Measurements from ENCODE around the gene SLAMF9.

SLAMF9 gene

DNA sequence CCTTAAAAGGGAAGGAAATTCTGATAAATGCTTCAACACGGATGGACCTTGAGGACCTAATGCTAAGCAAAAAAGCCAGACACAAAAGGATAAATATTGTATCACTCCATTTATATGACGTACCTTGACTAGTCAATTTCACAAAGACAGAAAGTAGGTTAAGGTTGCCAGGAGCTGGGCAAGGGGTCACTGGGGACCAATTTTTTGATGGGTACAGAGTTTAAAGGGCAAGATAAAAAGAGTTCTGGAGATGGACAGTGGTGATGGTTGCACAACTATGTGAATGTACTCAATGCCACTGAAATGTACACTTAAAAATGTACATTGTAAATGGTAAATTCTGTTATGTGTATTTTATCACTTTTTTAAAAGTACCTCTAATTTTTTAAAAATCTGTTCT lies 32.1 kb upstream of the SLAMF9 start:
- TF ChIP-seq, protein P1, sequence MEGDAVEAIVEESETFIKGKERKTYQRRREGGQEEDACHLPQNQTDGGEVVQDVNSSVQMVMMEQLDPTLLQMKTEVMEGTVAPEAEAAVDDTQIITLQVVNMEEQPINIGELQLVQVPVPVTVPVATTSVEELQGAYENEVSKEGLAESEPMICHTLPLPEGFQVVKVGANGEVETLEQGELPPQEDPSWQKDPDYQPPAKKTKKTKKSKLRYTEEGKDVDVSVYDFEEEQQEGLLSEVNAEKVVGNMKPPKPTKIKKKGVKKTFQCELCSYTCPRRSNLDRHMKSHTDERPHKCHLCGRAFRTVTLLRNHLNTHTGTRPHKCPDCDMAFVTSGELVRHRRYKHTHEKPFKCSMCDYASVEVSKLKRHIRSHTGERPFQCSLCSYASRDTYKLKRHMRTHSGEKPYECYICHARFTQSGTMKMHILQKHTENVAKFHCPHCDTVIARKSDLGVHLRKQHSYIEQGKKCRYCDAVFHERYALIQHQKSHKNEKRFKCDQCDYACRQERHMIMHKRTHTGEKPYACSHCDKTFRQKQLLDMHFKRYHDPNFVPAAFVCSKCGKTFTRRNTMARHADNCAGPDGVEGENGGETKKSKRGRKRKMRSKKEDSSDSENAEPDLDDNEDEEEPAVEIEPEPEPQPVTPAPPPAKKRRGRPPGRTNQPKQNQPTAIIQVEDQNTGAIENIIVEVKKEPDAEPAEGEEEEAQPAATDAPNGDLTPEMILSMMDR (IDR thresholded peaks at IDR 0.05; ENCODE audit: low read depth, low read length, missing control alignments): no peak
- H3K4me3 ChIP-seq (ENCODE audit: low read depth, low read length): no peak overlapping the region
- DNase-seq (ENCODE audit: low read depth): no peak

DNA sequence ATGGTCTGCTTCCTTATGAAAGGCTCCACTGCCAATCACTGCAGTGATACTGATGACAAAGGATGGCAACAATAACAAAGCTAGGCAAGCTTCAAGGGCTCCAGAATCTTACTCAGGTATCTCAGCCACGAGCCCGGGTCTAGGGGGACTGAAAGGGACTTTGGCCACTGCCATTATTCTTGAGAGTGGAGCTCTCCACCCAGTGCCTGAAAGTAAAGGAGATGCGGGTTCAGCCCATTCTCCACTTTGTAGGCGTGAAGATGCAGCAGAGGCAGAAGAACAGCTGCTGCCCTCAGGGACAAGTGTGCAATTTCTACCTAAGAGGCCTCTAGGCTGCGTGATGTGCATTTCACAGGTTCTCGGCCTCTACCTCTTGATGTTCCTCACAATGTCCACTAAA lies 31.4 kb upstream of the SLAMF9 start:
- H3K4me3 ChIP-seq (ENCODE audit: low read depth, low read length): no peak overlapping the region
- TF ChIP-seq, protein P1 (IDR thresholded peaks at IDR 0.05; ENCODE audit: low read depth, low read length, missing control alignments): no peak
- no peak for DNase-seq (ENCODE audit: low read depth)

DNA sequence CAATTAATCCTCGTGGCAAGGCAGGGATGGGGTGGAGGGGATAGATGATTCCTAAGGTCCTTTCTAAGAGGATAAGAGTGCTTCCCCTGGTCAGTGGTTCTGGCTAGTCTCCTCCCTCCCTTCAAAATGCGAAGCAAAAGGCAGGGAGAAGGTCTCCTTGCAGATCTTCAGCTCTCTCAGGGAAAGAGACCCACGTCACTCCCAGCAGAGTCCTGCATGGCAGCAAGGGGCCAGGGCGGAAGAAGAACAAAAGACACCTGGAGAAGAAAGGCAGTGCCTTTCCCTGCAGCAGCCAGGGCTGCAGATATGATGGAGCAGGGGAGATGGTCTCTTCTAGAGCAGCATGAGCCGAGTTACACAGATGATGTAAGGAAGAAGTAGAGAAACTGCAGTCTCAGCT lies 29.6 kb upstream of the SLAMF9 start:
- no peak overlapping the region for H3K4me3 ChIP-seq (ENCODE audit: low read depth, low read length)
- TF ChIP-seq, protein P1 (IDR thresholded peaks at IDR 0.05; ENCODE audit: low read depth, low read length, missing control alignments): no peak
- no peak for DNase-seq (ENCODE audit: low read depth)

DNA sequence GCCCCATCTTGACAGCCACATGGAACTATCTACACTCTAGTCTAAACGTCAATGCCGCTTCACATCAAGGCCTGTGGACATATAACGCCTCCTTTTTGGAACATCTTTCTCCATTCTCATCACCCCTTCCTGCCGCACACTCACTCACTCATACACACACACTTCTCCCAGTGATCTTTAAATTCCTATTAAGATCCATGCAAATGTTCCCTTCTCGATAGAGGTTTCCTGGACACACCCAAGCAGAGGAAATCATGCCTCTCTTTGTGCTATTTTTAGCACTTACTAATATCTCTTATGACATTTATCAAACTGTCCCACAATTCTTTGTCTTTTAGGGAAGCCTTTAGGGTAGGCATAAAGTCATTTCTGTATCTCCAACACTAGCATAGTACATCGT lies 28.2 kb upstream of the SLAMF9 start:
- DNase-seq (ENCODE audit: low read depth): no peak
- TF ChIP-seq, protein P1 (IDR thresholded peaks at IDR 0.05; ENCODE audit: low read depth, low read length, missing control alignments): no peak
- H3K4me3 ChIP-seq (ENCODE audit: low read depth, low read length): no peak overlapping the region

DNA sequence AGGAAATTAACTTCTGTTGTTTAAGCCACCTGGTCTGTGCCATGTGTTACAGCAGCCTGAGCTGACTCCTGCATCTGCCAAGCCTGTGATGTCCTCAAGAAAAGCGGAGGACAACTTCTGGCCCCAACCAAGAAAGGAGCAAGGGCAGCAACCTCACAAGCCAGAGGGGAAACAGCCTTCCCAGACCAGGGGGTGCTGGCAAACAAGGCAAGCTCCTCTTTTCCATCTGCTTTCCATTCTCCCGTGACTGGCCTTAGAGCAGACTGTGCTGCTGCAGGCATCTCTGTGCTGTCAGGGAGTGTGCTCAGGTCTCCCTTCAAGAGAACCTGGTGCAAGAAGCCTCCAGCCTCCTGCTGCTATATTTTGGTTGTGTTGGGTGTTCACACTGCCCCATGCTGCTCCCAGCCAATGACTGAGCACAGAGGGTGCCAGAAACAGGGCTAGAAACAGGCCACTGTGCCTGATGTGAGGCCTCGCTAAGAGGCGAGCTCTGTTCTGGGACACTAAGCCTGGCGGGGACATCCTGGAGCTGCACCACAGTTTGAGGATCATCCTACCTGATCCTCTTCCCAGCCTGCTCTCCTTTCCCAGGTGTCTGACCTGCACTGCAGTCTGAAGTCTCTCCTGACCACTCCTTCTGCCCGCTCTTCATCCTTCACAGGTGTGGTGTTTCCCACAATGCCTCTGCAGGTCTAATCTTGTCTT lies 27.5 kb upstream of the SLAMF9 start:
- no peak for DNase-seq (ENCODE audit: low read depth)
- TF ChIP-seq, protein P1 (IDR thresholded peaks at IDR 0.05; ENCODE audit: low read depth, low read length, missing control alignments): no peak
- H3K4me3 ChIP-seq (ENCODE audit: low read depth, low read length): no peak overlapping the region

DNA sequence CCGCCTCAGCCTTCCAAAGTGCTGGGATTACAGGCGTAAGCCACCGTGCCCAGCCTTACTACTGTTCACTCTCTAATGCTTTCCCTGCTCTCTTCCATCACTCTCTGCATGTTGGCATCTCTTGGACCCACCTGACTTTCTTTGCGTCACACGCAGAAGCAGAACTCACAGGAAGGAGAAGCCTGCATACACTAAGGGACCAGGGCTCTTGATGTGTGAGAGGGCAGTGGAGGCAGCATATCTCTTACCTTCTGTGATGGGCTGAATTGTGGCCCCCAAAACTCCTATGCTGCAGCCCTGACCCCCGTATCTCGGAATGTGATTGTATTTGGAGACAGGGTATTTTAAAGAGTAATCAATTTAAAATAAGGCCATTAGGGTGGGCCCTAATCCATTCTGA lies 26.7 kb upstream of the SLAMF9 start:
- TF ChIP-seq, protein P1 (IDR thresholded peaks at IDR 0.05; ENCODE audit: low read depth, low read length, missing control alignments): no peak
- DNase-seq (ENCODE audit: low read depth): no peak
- H3K4me3 ChIP-seq (ENCODE audit: low read depth, low read length): no peak overlapping the region

DNA sequence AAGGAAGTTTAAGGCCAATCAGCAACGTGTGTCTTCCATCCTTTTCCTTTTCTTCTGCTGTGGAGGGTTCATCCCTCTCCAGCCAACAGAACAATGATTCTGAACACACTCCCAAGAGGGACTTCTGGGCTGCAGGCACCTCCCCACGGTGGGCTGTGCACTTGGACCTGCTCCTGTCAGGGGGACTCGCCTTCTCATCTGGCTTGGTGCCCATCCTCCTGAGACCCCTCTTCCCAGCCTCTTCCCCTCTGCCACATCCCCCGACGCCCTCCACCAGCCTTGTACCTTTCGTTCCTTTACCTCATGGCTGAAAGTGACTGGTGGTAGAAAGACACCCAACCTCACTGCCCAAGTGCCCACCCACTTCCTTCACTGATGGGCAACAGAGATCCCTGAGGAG lies 26.0 kb upstream of the SLAMF9 start:
- DNase-seq (ENCODE audit: low read depth): no peak
- H3K4me3 ChIP-seq (ENCODE audit: low read depth, low read length): no peak overlapping the region

More for the DNA sequence above, 26.0 kb upstream of the SLAMF9 start:
- TF ChIP-seq, protein P1 (IDR thresholded peaks at IDR 0.05; ENCODE audit: low read depth, low read length, missing control alignments): no peak

Measured in GM12864 (cell line).